Pancreas (tissue), 10 donors: ENCODE data around the gene SHD. TPM values are rescaled to one million over a fixed set of nuclear protein-coding genes. Genes with fewer than 3 reads are reported as not detected.

Experiments used
- ATAC-seq, 4 donors: fragments of 200-7000 bp; cut with Tn5 transposase; one replicate each; pipeline versions ENCODE4 v1.8.0 to v1.9.1; 2020; ENCODE audit warnings: mild to moderate bottlenecking in 4 of 4, moderate library complexity in 4 of 4
- DNase-seq, 6 donors: peaks; one replicate each; pipeline ENCODE4 v3.0.0-alpha.2; 2020
- FAIRE-seq: peaks from 2 replicates; lab custom pipeline; 2012; peaks lifted over from hg19 to GRCh38; lab: Jason Lieb, UNC
- H3K27ac ChIP-seq, 4 donors: fragments of 200-600 bp; sonication (generic); 1 replicate in 3 of 4; 2 replicates in 1 of 4; pipeline versions ENCODE4 v1.5.0 to v1.8.0; 2020
- H3K27me3 ChIP-seq, 4 donors: fragments of 200-600 bp; one replicate each; pipeline ENCODE4 v1.8.0; 2021
- H3K36me3 ChIP-seq, 3 donors: fragments of 200-600 bp; sonication (generic) in 1 of 3; one replicate each; pipeline versions ENCODE4 v1.5.0 to v1.8.0; 2020 to 2021
- H3K4me1 ChIP-seq, 3 donors: fragments of 200-600 bp; one replicate each; pipeline ENCODE4 v1.8.0; 2021
- H3K4me3 ChIP-seq, 4 donors: fragments of 200-600 bp; sonication (generic) in 2 of 4; one replicate each; pipeline versions ENCODE4 v1.5.0 to v1.8.0; 2020 to 2021
- H3K9me3 ChIP-seq, 4 donors: fragments of 200-600 bp; one replicate each; pipeline ENCODE4 v1.8.0; 2021
- CTCF ChIP-seq, 4 donors: fragments of 200-600 bp; sonication (generic) in 3 of 4; IDR thresholded peaks; one replicate each; pipeline versions ENCODE4 v1.5.0 to v1.8.0; 2021; ENCODE audit warnings: antibody characterized with exemption in 4 of 4
- WGBS, 2 donors: extraction: QIAGEN DNeasy Blood & Tissue Kit; methylation state at CpG; one replicate each; pipeline ENCODE4 v1.1.7; 2013; 5-methylcytosine and 5-hydroxymethylcytosine counted together
- intact Hi-C, 3 donors: fragments of 100-400 bp; cut with DNase I; formaldehyde crosslinking; loops; one replicate each; pipeline versions ENCODE4 v1.11.1 to v1.14.2; 2022
- polyA plus RNA-seq, 2 donors: library from polyadenylated mRNA; stranded (reverse); fragments of 200-250 nt; gene quantifications; one replicate each; pipeline ENCODE4 v1.2.3, GENCODE V29; 2013
- total RNA-seq, 6 donors: library from RNA; stranded (reverse); fragmentation: NEBNext Ultra II Directional in 4 of 6; extraction: Animal tissue kit (Norgen Biotek cat#: 25700) in 4 of 6; gene quantifications; one replicate each; pipeline versions ENCODE4 v1.2.1 to v1.2.4, GENCODE V29; 2021 to 2023
- donor health status: healthy with polysubstance abuse.
- donor health status: DM: no; HTN: no; CAD: no; lungs with moderate emphysema.
- donor health status: DM: no; HTN: no; CAD: no.
- donor health status: control.
- donor health status: control.
- donor health status: Bipolar disorder and iron deficiency.
- donor health status: DM: yes; HTN: yes; CAD: no.
- donor health status: DM: no; HTN: no; CAD: no.
- donor health status: DM: no; HTN: no; CAD: no.
- donor health status: DM: yes; HTN: yes; CAD: no.

SHD gene
- total and polyA plus RNA-seq, 8 donors = not detected

GRCh38 chr19:4278010-4278409 lies 1.1 kb upstream of the SHD start:
- ATAC-seq (no peak), FAIRE-seq (no peak), DNase-seq (no peak)
- no peak overlapping the region for H3K4me3 ChIP-seq
- intact Hi-C loops = no loop called here
- H3K27me3 ChIP-seq = no peaks in the 10 kb centered on the region
- H3K4me1 ChIP-seq = peaks cover 0 to 6% (median 3%) of the 10 kb centered on the region in 3 donors
- WGBS, 2 donors = 33 to 38% methylated on average over 4 of the region's 4 CpGs
- no peaks in the 10 kb centered on the region for H3K36me3 ChIP-seq
- TF ChIP-seq CTCF (IDR thresholded peaks at IDR 0.05) = no peak
- H3K9me3 ChIP-seq = no peaks in the 10 kb centered on the region
- no peak overlapping the region for H3K27ac ChIP-seq

GRCh38 chr19:4279267-4279529 lies 132 bp downstream of the SHD start:
- peak overlapping the region in 2 of 4 donors; percentile 11 to 33 for H3K4me3 ChIP-seq
- H3K36me3 ChIP-seq = no peaks in the 10 kb centered on the region
- H3K9me3 ChIP-seq = no peaks in the 10 kb centered on the region
- no peak for TF ChIP-seq CTCF (IDR thresholded peaks at IDR 0.05)
- no peak for FAIRE-seq
- peaks cover 0 to 6% (median 3%) of the 10 kb centered on the region in 3 donors for H3K4me1 ChIP-seq
- no peak for DNase-seq
- H3K27me3 ChIP-seq = no peaks in the 10 kb centered on the region
- WGBS, 2 donors = 0 to 2% methylated on average over 5 to 28 of the region's 30 CpGs
- intact Hi-C loops = no loop called here
- ATAC-seq = no peak
- no peak overlapping the region for H3K27ac ChIP-seq

DNA sequence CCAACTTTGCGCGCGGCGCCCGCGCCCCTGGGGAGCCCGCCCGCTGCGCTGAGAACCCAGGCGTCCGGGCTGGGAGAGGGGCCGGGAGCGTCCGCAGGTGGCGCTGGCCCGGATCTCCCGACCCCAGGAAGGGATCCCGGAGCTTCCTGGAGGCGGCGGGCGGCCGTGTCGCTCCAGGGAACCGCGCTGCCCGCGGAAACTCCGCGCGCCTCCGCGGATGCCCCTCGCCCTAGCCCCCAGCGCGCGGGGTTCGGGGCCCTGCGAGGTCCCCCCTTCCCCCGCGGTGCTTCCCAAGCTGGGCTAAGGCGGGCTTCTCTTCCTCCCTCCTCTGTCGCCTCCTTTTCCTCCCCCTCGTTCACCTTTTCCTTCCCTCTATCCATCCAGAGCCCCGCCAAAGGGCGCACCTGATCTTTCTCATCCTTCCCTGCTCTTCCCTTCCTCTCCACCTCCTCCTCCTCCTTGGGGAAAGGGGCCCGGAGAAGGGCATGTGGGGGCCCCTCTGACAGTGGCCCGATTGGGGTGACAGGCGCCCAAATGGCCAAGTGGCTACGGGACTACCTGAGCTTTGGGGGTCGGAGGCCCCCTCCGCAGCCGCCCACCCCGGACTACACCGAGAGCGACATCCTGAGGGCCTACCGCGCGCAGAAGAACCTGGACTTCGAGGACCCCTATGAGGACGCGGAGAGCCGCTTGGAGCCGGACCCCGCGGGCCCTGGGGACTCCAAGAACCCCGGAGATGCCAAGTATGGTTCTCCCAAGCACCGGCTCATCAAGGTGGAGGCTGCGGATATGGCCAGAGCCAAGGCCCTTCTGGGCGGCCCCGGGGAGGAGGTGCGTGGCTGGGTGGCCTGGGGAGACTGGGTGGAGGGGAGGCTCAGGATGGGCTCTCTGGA lies 710 bp downstream of the SHD start:
- H3K36me3 ChIP-seq = no peaks in the 10 kb centered on the region
- DNase-seq (no peak), ATAC-seq (peak in 1 of 4 donors; percentile 30), FAIRE-seq (no peak)
- H3K27me3 ChIP-seq = no peaks in the 10 kb centered on the region
- peaks cover 0 to 6% (median 3%) of the 10 kb centered on the region in 3 donors for H3K4me1 ChIP-seq
- H3K27ac ChIP-seq = no peak overlapping the region
- 2% methylated on average over 55 to 71 of the region's 71 CpGs for WGBS, 2 donors
- intact Hi-C loops = no loop called here
- H3K4me3 ChIP-seq = peak overlapping the region in 2 of 4 donors; percentile 11 to 33
- no peaks in the 10 kb centered on the region for H3K9me3 ChIP-seq
- no peak for TF ChIP-seq CTCF (IDR thresholded peaks at IDR 0.05)

- 28 to 38% methylated on average over 20 of the region's 20 CpGs for WGBS, 2 donors
- H3K9me3 ChIP-seq = no peaks in the 10 kb centered on the region
- no peaks in the 10 kb centered on the region for H3K36me3 ChIP-seq
- no peak overlapping the region for H3K4me3 ChIP-seq
- intact Hi-C loops = no loop called here
- no peak for FAIRE-seq
- peak in 1 of 6 donors; percentile 23 for DNase-seq
- ATAC-seq = peak in 3 of 4 donors; percentile 29 to 83 (median 40)
- H3K27me3 ChIP-seq = no peaks in the 10 kb centered on the region
- no peak overlapping the region for H3K27ac ChIP-seq
- TF ChIP-seq CTCF (IDR thresholded peaks at IDR 0.05) = no peak
- H3K4me1 ChIP-seq = peaks cover 0 to 2% (median under 1%) of the 10 kb centered on the region in 3 donors
Observed at GRCh38 chr19:4284176-4284958, 5.3 kb downstream of the SHD start.
